Transverse colon (tissue), 4 donors: ENCODE results near the gene TMEM212.

Source experiments
- POLR2A ChIP-seq: fragments of 450-650 bp; IDR thresholded peaks from one replicate; pipeline ENCODE4 v1.6.1; 2016; ENCODE audit warnings: antibody characterized with exemption, mild to moderate bottlenecking, moderate library complexity
- POLR2AphosphoS5 ChIP-seq, 3 donors: sonication (generic); formaldehyde crosslinking; IDR thresholded peaks; one replicate each; pipeline ENCODE4 v1.6.1; 2016; ENCODE audit warnings: antibody characterized with exemption in 3 of 3
- TF ChIP-seq, protein P1 (sequence below), 5 experiments: fragments of 200-600 bp in 3 of 5; fragments of 450-650 bp in 2 of 5; sonication (generic) in 3 of 5; IDR thresholded peaks; 1 replicate in 2 of 5; 2 replicates in 3 of 5; pipeline ENCODE4 v1.5.1; 2016 to 2017; ENCODE audit warnings: antibody characterized with exemption in 5 of 5, inconsistent platforms in 3 of 5, mild to moderate bottlenecking in 2 of 5, moderate library complexity in 1 of 5

DNA sequence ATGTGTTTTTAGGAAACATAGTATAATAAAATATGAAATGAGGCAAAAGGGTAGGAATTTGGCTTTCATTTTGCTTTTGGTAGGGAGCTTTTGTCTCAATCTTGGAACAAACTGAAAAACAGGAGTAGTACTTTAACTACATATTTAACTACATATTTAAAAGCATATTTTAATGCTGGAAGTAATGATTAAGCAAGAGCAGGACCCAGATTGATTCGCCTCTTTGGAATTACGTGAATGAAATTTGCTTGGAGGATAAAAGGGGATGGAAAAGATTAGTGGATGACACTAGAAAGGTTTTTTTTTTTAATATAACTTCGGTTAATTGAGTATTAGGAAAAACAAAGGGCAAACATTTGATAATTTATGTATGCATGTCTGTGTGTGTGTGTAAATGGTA is 11.2 kb upstream of the TMEM212 start:
- TF ChIP-seq, protein P1, sequence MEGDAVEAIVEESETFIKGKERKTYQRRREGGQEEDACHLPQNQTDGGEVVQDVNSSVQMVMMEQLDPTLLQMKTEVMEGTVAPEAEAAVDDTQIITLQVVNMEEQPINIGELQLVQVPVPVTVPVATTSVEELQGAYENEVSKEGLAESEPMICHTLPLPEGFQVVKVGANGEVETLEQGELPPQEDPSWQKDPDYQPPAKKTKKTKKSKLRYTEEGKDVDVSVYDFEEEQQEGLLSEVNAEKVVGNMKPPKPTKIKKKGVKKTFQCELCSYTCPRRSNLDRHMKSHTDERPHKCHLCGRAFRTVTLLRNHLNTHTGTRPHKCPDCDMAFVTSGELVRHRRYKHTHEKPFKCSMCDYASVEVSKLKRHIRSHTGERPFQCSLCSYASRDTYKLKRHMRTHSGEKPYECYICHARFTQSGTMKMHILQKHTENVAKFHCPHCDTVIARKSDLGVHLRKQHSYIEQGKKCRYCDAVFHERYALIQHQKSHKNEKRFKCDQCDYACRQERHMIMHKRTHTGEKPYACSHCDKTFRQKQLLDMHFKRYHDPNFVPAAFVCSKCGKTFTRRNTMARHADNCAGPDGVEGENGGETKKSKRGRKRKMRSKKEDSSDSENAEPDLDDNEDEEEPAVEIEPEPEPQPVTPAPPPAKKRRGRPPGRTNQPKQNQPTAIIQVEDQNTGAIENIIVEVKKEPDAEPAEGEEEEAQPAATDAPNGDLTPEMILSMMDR (IDR thresholded peaks at IDR 0.05) = no peak
- TF ChIP-seq POLR2A (no peak), POLR2AphosphoS5 (IDR thresholded peaks at IDR 0.05) (no peak)
